Body of pancreas (tissue), 4 donors: ENCODE results near the gene RNF169. TPM values are rescaled to one million over a fixed set of nuclear protein-coding genes. Genes with fewer than 3 reads are reported as not detected.

ENCODE experiments used
- ATAC-seq: fragments of 150-250 bp; one replicate; pipeline ENCODE4 v1.9.1; 2016
- DNase-seq, 4 donors: peaks; one replicate each; pipeline ENCODE4 v3.0.0-alpha.2; 2019
- H3K27ac ChIP-seq, 4 donors: fragments of 200-600 bp; sonication (generic); 1 replicate in 3 of 4; 2 replicates in 1 of 4; pipeline versions ENCODE4 v1.5.1 to v1.6.1; 2016 to 2019; ENCODE audit warnings: mild to moderate bottlenecking in 1 of 4, mixed read lengths in 1 of 4, moderate library complexity in 1 of 4
- H3K27me3 ChIP-seq, 2 donors: fragments of 200-600 bp; sonication (generic); one replicate each; pipeline ENCODE4 v1.6.0; 2016; ENCODE audit warnings: mild to moderate bottlenecking in 1 of 2
- H3K36me3 ChIP-seq, 2 donors: fragments of 200-600 bp; sonication (generic); replicated peaks in 1 of 2; 2 replicates each; pipeline ENCODE4 v1.5.1; 2016; ENCODE audit warnings: low read depth in 2 of 2; ENCODE audit not compliant: insufficient read depth in 1 of 2
- H3K4me1 ChIP-seq: fragments of 200-600 bp; sonication (generic); one replicate; pipeline ENCODE4 v1.6.0; 2016
- H3K4me3 ChIP-seq, 2 donors: fragments of 200-600 bp; sonication (generic); 1 replicate in 1 of 2; 2 replicates in 1 of 2; pipeline ENCODE4 v1.5.1; 2016 to 2019
- H3K9me3 ChIP-seq, 3 donors: fragments of 200-600 bp; sonication (generic); 1 replicate in 2 of 3; 2 replicates in 1 of 3; pipeline ENCODE4 v1.5.1; 2016
- POLR2A ChIP-seq, 3 donors: fragments of 450-650 bp; IDR thresholded peaks; one replicate each; pipeline ENCODE4 v1.6.1; 2016; ENCODE audit warnings: antibody characterized with exemption in 3 of 3, mild to moderate bottlenecking in 2 of 3
- WGBS, 2 donors: methylation state at CpG; one replicate each; pipeline ENCODE4 v1.1.5; 2017; 5-methylcytosine and 5-hydroxymethylcytosine counted together
- intact Hi-C: fragments of 100-400 bp; cut with DNase I; formaldehyde crosslinking; loops from one replicate; pipeline ENCODE4 v1.15.1; 2023
- total RNA-seq, 2 donors: library from RNA; depleted of rRNA; stranded (reverse); fragments of >200 nt; gene quantifications; one replicate each; pipeline ENCODE4 v1.1.0, GENCODE V29; 2016
- TF ChIP-seq, protein P1 (sequence below), 7 experiments: fragments of 450-650 bp in 4 of 7; fragments of 200-600 bp in 3 of 7; sonication (generic) in 3 of 7; IDR thresholded peaks; one replicate each; pipeline ENCODE4 v1.5.1; 2016 to 2019; ENCODE audit warnings: antibody characterized with exemption in 7 of 7

Gene RNF169
- total RNA-seq, 2 donors from 2014 or later = 10.2 to 15.0 TPM

- Histone ChIP-seq H3K27me3 (no peaks in the 10 kb centered on the region), H3K27ac (no peak overlapping the region), H3K4me1 (peaks cover 15% of the 10 kb centered on the region), H3K9me3 (no peaks in the 10 kb centered on the region), H3K4me3 (no peak overlapping the region), H3K36me3 (no peaks in the 10 kb centered on the region)
- no peak for DNase-seq
- 94 to 95% methylated on average over 3 of the region's 3 CpGs for WGBS, 2 donors
- no peak for ATAC-seq
- intact Hi-C loops = no loop called here
- TF ChIP-seq, protein P1, sequence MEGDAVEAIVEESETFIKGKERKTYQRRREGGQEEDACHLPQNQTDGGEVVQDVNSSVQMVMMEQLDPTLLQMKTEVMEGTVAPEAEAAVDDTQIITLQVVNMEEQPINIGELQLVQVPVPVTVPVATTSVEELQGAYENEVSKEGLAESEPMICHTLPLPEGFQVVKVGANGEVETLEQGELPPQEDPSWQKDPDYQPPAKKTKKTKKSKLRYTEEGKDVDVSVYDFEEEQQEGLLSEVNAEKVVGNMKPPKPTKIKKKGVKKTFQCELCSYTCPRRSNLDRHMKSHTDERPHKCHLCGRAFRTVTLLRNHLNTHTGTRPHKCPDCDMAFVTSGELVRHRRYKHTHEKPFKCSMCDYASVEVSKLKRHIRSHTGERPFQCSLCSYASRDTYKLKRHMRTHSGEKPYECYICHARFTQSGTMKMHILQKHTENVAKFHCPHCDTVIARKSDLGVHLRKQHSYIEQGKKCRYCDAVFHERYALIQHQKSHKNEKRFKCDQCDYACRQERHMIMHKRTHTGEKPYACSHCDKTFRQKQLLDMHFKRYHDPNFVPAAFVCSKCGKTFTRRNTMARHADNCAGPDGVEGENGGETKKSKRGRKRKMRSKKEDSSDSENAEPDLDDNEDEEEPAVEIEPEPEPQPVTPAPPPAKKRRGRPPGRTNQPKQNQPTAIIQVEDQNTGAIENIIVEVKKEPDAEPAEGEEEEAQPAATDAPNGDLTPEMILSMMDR (IDR thresholded peaks at IDR 0.05) = no peak
- no peak for TF ChIP-seq POLR2A (IDR thresholded peaks at IDR 0.05)
These were observed 22.5 kb downstream of the RNF169 start for GRCh38 chr11:74771139-74771538.

DNA sequence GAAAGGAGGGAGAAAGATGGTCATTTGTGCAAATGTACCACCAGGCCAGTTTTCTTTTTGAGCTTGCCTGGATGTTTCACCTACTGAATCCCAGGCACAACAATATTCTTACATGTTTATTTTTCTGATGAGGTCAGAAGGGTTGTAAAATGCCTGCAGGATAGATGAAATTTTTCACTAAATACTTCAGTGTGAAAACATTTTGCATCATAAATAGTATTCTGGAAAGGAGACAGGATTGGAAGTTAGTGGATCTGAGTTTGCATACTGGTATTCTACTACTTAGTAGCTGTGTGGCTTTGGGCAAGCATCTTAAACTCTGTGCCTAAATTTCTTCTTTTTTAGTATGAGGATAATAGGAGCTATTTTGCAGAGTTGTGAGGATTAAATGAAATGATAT, 24.8 kb downstream of the RNF169 start:
- intact Hi-C loops = no loop called here
- DNase-seq (no peak), ATAC-seq (no peak)
- Histone ChIP-seq H3K36me3 (no peaks in the 10 kb centered on the region), H3K4me3 (no peak overlapping the region), H3K27me3 (no peaks in the 10 kb centered on the region), H3K27ac (peak overlapping the region in 1 of 4 donors; percentile 16), H3K9me3 (no peaks in the 10 kb centered on the region), H3K4me1 (peaks cover 15% of the 10 kb centered on the region)
- TF ChIP-seq, protein P1 (IDR thresholded peaks at IDR 0.05) = no peak
- TF ChIP-seq POLR2A (IDR thresholded peaks at IDR 0.05) = no peak

GRCh38 chr11:74775762-74776161, 27.1 kb downstream of the RNF169 start:
- ATAC-seq = no peak

DNA sequence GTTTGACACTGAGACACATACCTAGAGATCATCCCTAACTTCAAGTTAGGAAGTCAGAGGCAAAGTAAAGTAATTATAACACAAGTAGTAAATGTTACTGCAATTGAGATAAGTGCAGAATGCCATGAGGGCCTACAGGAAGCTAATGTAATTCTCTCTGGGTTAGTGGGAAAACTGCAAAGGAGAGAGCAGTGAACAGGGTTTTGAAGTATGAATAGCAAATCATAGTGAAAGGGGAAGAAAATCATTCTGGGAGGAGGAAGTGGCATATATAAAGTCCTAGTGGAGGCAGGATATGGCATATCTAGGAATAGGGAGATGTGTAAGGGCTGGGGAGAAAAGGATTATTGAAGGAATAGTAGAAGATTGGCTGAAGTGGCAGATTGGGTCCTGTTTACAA, 27.9 kb downstream of the RNF169 start:
- no peak for ATAC-seq
- intact Hi-C loops = no loop called here
- no peak for DNase-seq
- no peaks in the 10 kb centered on the region for H3K27me3 ChIP-seq
- peaks cover 15% of the 10 kb centered on the region for H3K4me1 ChIP-seq
- no peak overlapping the region for H3K27ac ChIP-seq
- H3K36me3 ChIP-seq = no peaks in the 10 kb centered on the region
- H3K9me3 ChIP-seq = no peaks in the 10 kb centered on the region
- TF ChIP-seq, protein P1 (IDR thresholded peaks at IDR 0.05) = no peak
- no peak for TF ChIP-seq POLR2A (IDR thresholded peaks at IDR 0.05)
- H3K4me3 ChIP-seq = no peak overlapping the region

More at GRCh38 chr11:74775762-74776161, 27.1 kb downstream of the RNF169 start:
- no peak overlapping the region for H3K27ac ChIP-seq
- H3K36me3 ChIP-seq = no peaks in the 10 kb centered on the region
- no peak overlapping the region for H3K4me3 ChIP-seq
- H3K4me1 ChIP-seq = peaks cover 15% of the 10 kb centered on the region
- no peaks in the 10 kb centered on the region for H3K27me3 ChIP-seq
- 84 to 87% methylated on average over 1 of the region's 1 CpG for WGBS, 2 donors
- TF ChIP-seq, protein P1 (IDR thresholded peaks at IDR 0.05) = no peak
- TF ChIP-seq POLR2A (IDR thresholded peaks at IDR 0.05) = no peak
- intact Hi-C loops = no loop called here
- no peaks in the 10 kb centered on the region for H3K9me3 ChIP-seq
- DNase-seq = no peak

DNA sequence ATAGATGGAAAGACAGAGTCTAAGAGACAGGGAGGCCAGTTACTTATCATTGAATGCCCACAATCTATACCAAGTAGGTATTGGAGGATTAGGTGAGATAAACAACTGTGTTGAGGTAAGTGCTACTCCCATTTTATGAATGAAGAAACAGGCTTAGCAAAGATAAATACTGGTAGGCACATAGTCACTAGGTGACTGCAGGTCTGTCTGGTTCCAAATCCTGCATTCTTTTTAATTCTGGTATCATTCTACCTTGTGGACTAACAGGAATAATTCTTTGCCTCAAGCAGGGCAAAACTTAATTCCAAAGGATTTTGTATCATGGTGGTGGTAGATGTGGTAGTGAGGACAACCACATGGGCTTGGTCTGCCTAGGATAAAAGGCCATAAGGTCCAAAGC, 28.4 kb downstream of the RNF169 start:
- Histone ChIP-seq H3K4me3 (no peak overlapping the region), H3K9me3 (no peaks in the 10 kb centered on the region), H3K4me1 (peaks cover 14% of the 10 kb centered on the region), H3K27ac (no peak overlapping the region), H3K27me3 (no peaks in the 10 kb centered on the region), H3K36me3 (no peaks in the 10 kb centered on the region)
- TF ChIP-seq, protein P1 (IDR thresholded peaks at IDR 0.05) = no peak
- TF ChIP-seq POLR2A (IDR thresholded peaks at IDR 0.05) = no peak
- intact Hi-C loops = no loop called here
- DNase-seq (no peak), ATAC-seq (no peak)
